ENCODE measurements around the gene FARS2. TPM values are rescaled to one million over a fixed set of nuclear protein-coding genes. Genes with fewer than 3 reads are reported as not detected.

Gene FARS2
- total and polyA plus RNA-seq, 2 donors (not counting 1 experiment from before 2014, with no cell fraction given) = 11.0 to 18.5 TPM

GRCh38 chr6:5394280-5394679 is 133.0 kb downstream of the FARS2 start:
- Histone ChIP-seq H3K9me3 (ENCODE audit: control insufficient read depth, insufficient read depth, low read depth, low read length) (no peaks in the 10 kb centered on the region), H3K9ac (ENCODE audit: insufficient read depth, low read length) (no peak overlapping the region), H4K20me1 (ENCODE audit: control insufficient read depth, extremely low read depth, insufficient read depth, low read length) (no peaks in the 10 kb centered on the region), H2AFZ (ENCODE audit: low read length) (no peak overlapping the region), H3K4me1 (ENCODE audit: control insufficient read depth, extremely low read depth, insufficient read depth, low read length) (no peaks in the 10 kb centered on the region), H3K4me3 (replicated peaks in 1 of 4; ENCODE audit: control extremely low read depth in 1 of 4, insufficient read depth in 1 of 4, low read depth in 3 of 4, low read length in 4 of 4) (no peak overlapping the region), H3K79me2 (ENCODE audit: control insufficient read depth, insufficient read depth, low read length) (no peaks in the 10 kb centered on the region), H3K27me3 (ENCODE audit: control insufficient read depth, insufficient read depth, low read length) (no peaks in the 10 kb centered on the region), H3K36me3 (ENCODE audit: control insufficient read depth, insufficient read depth, low read length) (no peaks in the 10 kb centered on the region), H3K27ac (ENCODE audit: insufficient read depth, low read length) (no peak overlapping the region), H3K4me2 (ENCODE audit: extremely low read depth, insufficient read depth, low read length) (no peak overlapping the region)
- DNase-seq (ENCODE audit: low read depth in 2 of 2) = no peak
- TF ChIP-seq, protein P1, sequence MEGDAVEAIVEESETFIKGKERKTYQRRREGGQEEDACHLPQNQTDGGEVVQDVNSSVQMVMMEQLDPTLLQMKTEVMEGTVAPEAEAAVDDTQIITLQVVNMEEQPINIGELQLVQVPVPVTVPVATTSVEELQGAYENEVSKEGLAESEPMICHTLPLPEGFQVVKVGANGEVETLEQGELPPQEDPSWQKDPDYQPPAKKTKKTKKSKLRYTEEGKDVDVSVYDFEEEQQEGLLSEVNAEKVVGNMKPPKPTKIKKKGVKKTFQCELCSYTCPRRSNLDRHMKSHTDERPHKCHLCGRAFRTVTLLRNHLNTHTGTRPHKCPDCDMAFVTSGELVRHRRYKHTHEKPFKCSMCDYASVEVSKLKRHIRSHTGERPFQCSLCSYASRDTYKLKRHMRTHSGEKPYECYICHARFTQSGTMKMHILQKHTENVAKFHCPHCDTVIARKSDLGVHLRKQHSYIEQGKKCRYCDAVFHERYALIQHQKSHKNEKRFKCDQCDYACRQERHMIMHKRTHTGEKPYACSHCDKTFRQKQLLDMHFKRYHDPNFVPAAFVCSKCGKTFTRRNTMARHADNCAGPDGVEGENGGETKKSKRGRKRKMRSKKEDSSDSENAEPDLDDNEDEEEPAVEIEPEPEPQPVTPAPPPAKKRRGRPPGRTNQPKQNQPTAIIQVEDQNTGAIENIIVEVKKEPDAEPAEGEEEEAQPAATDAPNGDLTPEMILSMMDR (conservative IDR thresholded peaks at IDR 0.05 in 1 of 2, IDR thresholded peaks at IDR 0.05 in 1 of 2; ENCODE audit: low read depth in 1 of 2, low read length in 2 of 2) = no peak
- TF ChIP-seq EZH2 (IDR thresholded peaks at IDR 0.05; ENCODE audit: low read length, missing control alignments) = no peak

DNA sequence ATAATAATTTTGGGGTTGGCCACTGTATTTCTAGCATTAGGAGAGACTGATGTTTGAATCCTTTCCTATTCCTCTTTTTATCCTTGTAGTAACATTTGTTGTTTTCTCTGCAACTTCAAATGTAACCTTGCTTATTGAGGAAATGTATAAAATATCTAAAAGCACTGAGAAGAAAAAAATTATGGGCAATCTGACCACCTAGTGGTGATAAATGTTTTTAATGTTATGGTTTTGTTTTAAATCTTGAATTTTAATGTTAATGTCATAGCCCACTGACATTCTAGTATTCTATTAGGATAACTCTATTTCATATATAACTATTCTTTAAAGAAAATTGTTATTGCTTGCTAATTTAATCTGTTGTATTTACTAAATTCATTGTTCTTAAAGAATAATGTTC is 134.4 kb downstream of the FARS2 start:
- H3K79me2 ChIP-seq (ENCODE audit: control insufficient read depth, insufficient read depth, low read length) = no peaks in the 10 kb centered on the region
- no peaks in the 10 kb centered on the region for H3K4me1 ChIP-seq (ENCODE audit: control insufficient read depth, extremely low read depth, insufficient read depth, low read length)
- H4K20me1 ChIP-seq (ENCODE audit: control insufficient read depth, extremely low read depth, insufficient read depth, low read length) = no peaks in the 10 kb centered on the region
- no peaks in the 10 kb centered on the region for H3K27me3 ChIP-seq (ENCODE audit: control insufficient read depth, insufficient read depth, low read length)
- H3K9me3 ChIP-seq (ENCODE audit: control insufficient read depth, insufficient read depth, low read depth, low read length) = no peaks in the 10 kb centered on the region
- H3K27ac ChIP-seq (ENCODE audit: insufficient read depth, low read length) = no peak overlapping the region
- TF ChIP-seq, protein P1 (conservative IDR thresholded peaks at IDR 0.05 in 1 of 2, IDR thresholded peaks at IDR 0.05 in 1 of 2; ENCODE audit: low read depth in 1 of 2, low read length in 2 of 2) = no peak
- TF ChIP-seq EZH2 (IDR thresholded peaks at IDR 0.05; ENCODE audit: low read length, missing control alignments) = no peak
- H2AFZ ChIP-seq (ENCODE audit: low read length) = no peak overlapping the region
- no peak for DNase-seq (ENCODE audit: low read depth in 2 of 2)
- no peak overlapping the region for H3K9ac ChIP-seq (ENCODE audit: insufficient read depth, low read length)
- no peak overlapping the region for H3K4me2 ChIP-seq (ENCODE audit: extremely low read depth, insufficient read depth, low read length)
- H3K36me3 ChIP-seq (ENCODE audit: control insufficient read depth, insufficient read depth, low read length) = no peaks in the 10 kb centered on the region
- H3K4me3 ChIP-seq (replicated peaks in 1 of 4; ENCODE audit: control extremely low read depth in 1 of 4, insufficient read depth in 1 of 4, low read depth in 3 of 4, low read length in 4 of 4) = no peak overlapping the region

GRCh38 chr6:5398530-5398929 is 137.2 kb downstream of the FARS2 start:
- Histone ChIP-seq H3K4me1 (ENCODE audit: control insufficient read depth, extremely low read depth, insufficient read depth, low read length) (no peaks in the 10 kb centered on the region), H3K4me2 (ENCODE audit: extremely low read depth, insufficient read depth, low read length) (no peak overlapping the region), H3K9me3 (ENCODE audit: control insufficient read depth, insufficient read depth, low read depth, low read length) (no peaks in the 10 kb centered on the region), H3K79me2 (ENCODE audit: control insufficient read depth, insufficient read depth, low read length) (no peaks in the 10 kb centered on the region), H3K27me3 (ENCODE audit: control insufficient read depth, insufficient read depth, low read length) (no peaks in the 10 kb centered on the region), H4K20me1 (ENCODE audit: control insufficient read depth, extremely low read depth, insufficient read depth, low read length) (no peaks in the 10 kb centered on the region), H3K36me3 (ENCODE audit: control insufficient read depth, insufficient read depth, low read length) (no peaks in the 10 kb centered on the region), H2AFZ (ENCODE audit: low read length) (no peak overlapping the region), H3K9ac (ENCODE audit: insufficient read depth, low read length) (no peak overlapping the region), H3K4me3 (replicated peaks in 1 of 4; ENCODE audit: control extremely low read depth in 1 of 4, insufficient read depth in 1 of 4, low read depth in 3 of 4, low read length in 4 of 4) (no peak overlapping the region), H3K27ac (ENCODE audit: insufficient read depth, low read length) (no peak overlapping the region)
- TF ChIP-seq, protein P1 (conservative IDR thresholded peaks at IDR 0.05 in 1 of 2, IDR thresholded peaks at IDR 0.05 in 1 of 2; ENCODE audit: low read depth in 1 of 2, low read length in 2 of 2) = peak; percentile 34 to 52
- no peak for TF ChIP-seq EZH2 (IDR thresholded peaks at IDR 0.05; ENCODE audit: low read length, missing control alignments)
- peak; percentile 46 to 61 for DNase-seq (ENCODE audit: low read depth in 2 of 2)

Data from fibroblast of lung (primary cell).